Endometrial microvascular endothelial cells (primary cell): ENCODE data around the gene ARHGAP22. TPM values are rescaled to one million over a fixed set of nuclear protein-coding genes. Genes with fewer than 3 reads are reported as not detected.

Experiments used
- in situ Hi-C: cut with HindIII; loops from 2 replicates; pipeline ENCODE4 v1.10.0; 2017; ENCODE audit warnings: low sequenced_read_pairs, low pct_unique_long_range_greater_than_20kb; ENCODE audit errors: inconsistent ontology term
- total RNA-seq: library from RNA; depleted of rRNA; stranded (reverse); fragments of >200 nt; gene quantifications from one replicate; pipeline ENCODE4 v1.2.3, GENCODE V29; 2015; ENCODE audit errors: inconsistent ontology term

The ARHGAP22 gene
- total RNA-seq, 1 donor from 2014 or later, result 80.9 TPM

GRCh38 chr10:48568546-48568945 lies 36.3 kb downstream of the ARHGAP22 start:
- in situ Hi-C loops, result no loop called here

- in situ Hi-C loops, result no loop called here
These were observed 36.7 kb downstream of the ARHGAP22 start for GRCh38 chr10:48568131-48568530.

GRCh38 chr10:48567346-48567745 lies 37.5 kb downstream of the ARHGAP22 start:
- in situ Hi-C loops, result no loop called here

GRCh38 chr10:48564466-48565160 lies 40.3 kb downstream of the ARHGAP22 start:
- in situ Hi-C loops, result no loop called here

GRCh38 chr10:48557511-48558123 lies 47.3 kb downstream of the ARHGAP22 start:
- in situ Hi-C loops, result no loop called here

- in situ Hi-C loops, result no loop called here
These were observed 48.2 kb downstream of the ARHGAP22 start for GRCh38 chr10:48556713-48557112.

GRCh38 chr10:48556065-48556464 lies 48.8 kb downstream of the ARHGAP22 start:
- in situ Hi-C loops, result no loop called here

GRCh38 chr10:48555310-48556042 lies 49.4 kb downstream of the ARHGAP22 start:
- in situ Hi-C loops, result no loop called here

GRCh38 chr10:48554656-48555055 lies 50.2 kb downstream of the ARHGAP22 start:
- in situ Hi-C loops, result no loop called here

GRCh38 chr10:48554246-48554645 lies 50.6 kb downstream of the ARHGAP22 start:
- in situ Hi-C loops, result no loop called here

- in situ Hi-C loops, result no loop called here
These were observed 51.8 kb downstream of the ARHGAP22 start for GRCh38 chr10:48552946-48553564.

- in situ Hi-C loops, result no loop called here
These were observed 52.8 kb downstream of the ARHGAP22 start for GRCh38 chr10:48551861-48552591.

GRCh38 chr10:48550977-48551376 lies 53.9 kb downstream of the ARHGAP22 start:
- in situ Hi-C loops, result no loop called here

GRCh38 chr10:48550071-48550691 lies 54.7 kb downstream of the ARHGAP22 start:
- in situ Hi-C loops, result no loop called here

GRCh38 chr10:48549236-48549635 lies 55.6 kb downstream of the ARHGAP22 start:
- in situ Hi-C loops, result loop anchor here (25.0 kb wide), 2 partner anchors 88 to 112 kb away; no protein-coding TSS in a partner anchor

GRCh38 chr10:48548531-48549135 lies 56.2 kb downstream of the ARHGAP22 start:
- in situ Hi-C loops, result loop anchor here (25.0 kb wide), 2 partner anchors 89 to 111 kb away; no protein-coding TSS in a partner anchor

- in situ Hi-C loops, result loop anchor here (25.0 kb wide), 2 partner anchors 89 to 111 kb away; no protein-coding TSS in a partner anchor
These were observed 56.9 kb downstream of the ARHGAP22 start for GRCh38 chr10:48547981-48548380.
